Activated B cell treated with CpG ODN at 0.5 μM for 24 hours (primary cell): ENCODE results near the gene OR52D1. TPM values are rescaled to one million over a fixed set of nuclear protein-coding genes. Genes with fewer than 3 reads are reported as not detected.

Source experiments
- ATAC-seq: fragments of 200-7000 bp; cut with Tn5 transposase; one replicate; pipeline ENCODE4 v1.10.0; 2021; ENCODE audit warnings: low read depth, mild to moderate bottlenecking, moderate library complexity
- CTCF ChIA-PET: fragments of 350-600 bp; sonication (Branson Sonifier 250); formaldehyde crosslinking; loops from one replicate; lab custom pipeline; 2021; ENCODE audit warnings: antibody characterized with exemption; lab: Charles Lee
- POLR2A ChIA-PET: fragments of 350-600 bp; sonication (Branson Sonifier 250); formaldehyde crosslinking; loops from one replicate; lab custom pipeline; 2021; ENCODE audit warnings: antibody characterized with exemption; lab: Charles Lee
- DNase-seq: peaks from one replicate; pipeline ENCODE4 v3.0.0; 2022
- H3K27ac Mint-ChIP-seq: one replicate; pipeline ENCODE4 v1.8.0; 2020; ENCODE audit warnings: mixed read lengths
- H3K27me3 Mint-ChIP-seq: one replicate; pipeline ENCODE4 v1.8.0; 2021; ENCODE audit warnings: mixed read lengths
- H3K36me3 Mint-ChIP-seq: one replicate; pipeline ENCODE4 v1.8.0; 2021; ENCODE audit warnings: low read depth, mixed read lengths
- H3K4me1 Mint-ChIP-seq: one replicate; pipeline ENCODE4 v1.8.0; 2021; ENCODE audit warnings: mixed read lengths
- H3K4me3 Mint-ChIP-seq: one replicate; pipeline ENCODE4 v1.8.0; 2020; ENCODE audit warnings: mild to moderate bottlenecking, mixed read lengths
- H3K9me3 Mint-ChIP-seq: one replicate; pipeline ENCODE4 v1.8.0; 2020; ENCODE audit warnings: mixed read lengths
- CTCF ChIP-seq: fragments of 200-600 bp; IDR thresholded peaks from one replicate; pipeline ENCODE4 v1.8.0; 2022; ENCODE audit warnings: antibody characterized with exemption, mild to moderate bottlenecking
- intact Hi-C: fragments of 100-400 bp; cut with micrococcal nuclease; formaldehyde crosslinking; loops from one replicate; pipeline ENCODE4 v1.15.1; 2024
- total RNA-seq: library from RNA; stranded (reverse); gene quantifications from 2 replicates; pipeline ENCODE4 v1.2.3, GENCODE V29; 2022

The OR52D1 gene
- total RNA-seq, result not detected in 2 replicates

- H3K27ac Mint-ChIP-seq, result no peak within 1 kb of the TSS
- no peak for ATAC-seq
- TF ChIP-seq CTCF, result no peak
- no peaks in the 10 kb centered on the region for H3K36me3 Mint-ChIP-seq
- intact Hi-C loops, result no loop called here
- DNase-seq, result no peak
- H3K4me3 Mint-ChIP-seq, result no peak within 1 kb of the TSS
- no peaks in the 10 kb centered on the region for H3K9me3 Mint-ChIP-seq
- peaks cover 2% of the 10 kb centered on the region for H3K27me3 Mint-ChIP-seq
- no peaks in the 10 kb centered on the region for H3K4me1 Mint-ChIP-seq
- ChIA-PET POLR2A (no interaction called here), CTCF (no interaction called here)
These were observed at the start of gene OR52D1 for GRCh38 chr11:5488385-5488784. Gene OR52D1, plus strand, starts transcription at chr11:5488685. Its CDS starts 22 bp downstream, at chr11:5488707.

GRCh38 chr11:5441414-5441813 lies 47.1 kb upstream of the OR52D1 start, which contains the start of gene OR51I1:
Gene OR51I1, minus strand, starts transcription at chr11:5441514. Its CDS starts 0 bp downstream, at chr11:5441514.
- TF ChIP-seq CTCF, result no peak
- Mint-ChIP-seq H3K9me3 (no peaks in the 10 kb centered on the region), H3K27ac (no peak within 1 kb of the TSS), H3K36me3 (no peaks in the 10 kb centered on the region), H3K27me3 (peaks cover 6% of the 10 kb centered on the region), H3K4me1 (no peaks in the 10 kb centered on the region), H3K4me3 (no peak within 1 kb of the TSS)
- ChIA-PET POLR2A (interaction anchor here (0.6 kb wide), 1 partner anchor 174 kb away, joined by 6 read pairs; no protein-coding TSS in a partner anchor), CTCF (no interaction called here)
- DNase-seq (no peak), ATAC-seq (no peak)
- intact Hi-C loops, result no loop called here

- DNase-seq, result no peak
- Mint-ChIP-seq H3K27me3 (peaks cover 11% of the 10 kb centered on the region), H3K4me3 (no peak overlapping the region), H3K36me3 (no peaks in the 10 kb centered on the region), H3K9me3 (no peaks in the 10 kb centered on the region), H3K4me1 (no peaks in the 10 kb centered on the region), H3K27ac (no peak overlapping the region)
- no peak for TF ChIP-seq CTCF
- intact Hi-C loops, result no loop called here
- no peak for ATAC-seq
- ChIA-PET POLR2A (no interaction called here), CTCF (no interaction called here)
These were observed 44.6 kb upstream of the OR52D1 start for GRCh38 chr11:5443835-5444393.

GRCh38 chr11:5449023-5449422 lies 39.5 kb upstream of the OR52D1 start, which contains the start of gene OR51I2:
Gene OR51I2, plus strand, starts transcription at chr11:5449323. Its CDS starts 4,166 bp downstream, at chr11:5453489.
- POLR2A ChIA-PET, result no interaction called here
- Mint-ChIP-seq H3K27ac (no peak within 1 kb of the TSS), H3K36me3 (no peaks in the 10 kb centered on the region), H3K4me3 (no peak within 1 kb of the TSS), H3K9me3 (no peaks in the 10 kb centered on the region), H3K27me3 (peaks cover 8% of the 10 kb centered on the region), H3K4me1 (no peaks in the 10 kb centered on the region)
- intact Hi-C loops, result no loop called here
- no peak for TF ChIP-seq CTCF
- CTCF ChIA-PET, result no interaction called here
- no peak for DNase-seq
- no peak for ATAC-seq

GRCh38 chr11:5449432-5449831 lies 39.1 kb upstream of the OR52D1 start:
- ATAC-seq (no peak), DNase-seq (no peak)
- intact Hi-C loops, result no loop called here
- Mint-ChIP-seq H3K27ac (no peak overlapping the region), H3K9me3 (no peaks in the 10 kb centered on the region), H3K27me3 (peaks cover 7% of the 10 kb centered on the region), H3K4me1 (no peaks in the 10 kb centered on the region), H3K36me3 (no peaks in the 10 kb centered on the region), H3K4me3 (no peak overlapping the region)
- POLR2A ChIA-PET, result no interaction called here
- CTCF ChIA-PET, result no interaction called here
- no peak for TF ChIP-seq CTCF
